ENCODE data around the gene FHIT.

FHIT gene

GRCh38 chr3:60309539-60310268, 941.5 kb downstream of the FHIT start:
- DNase-seq: no peak

DNA sequence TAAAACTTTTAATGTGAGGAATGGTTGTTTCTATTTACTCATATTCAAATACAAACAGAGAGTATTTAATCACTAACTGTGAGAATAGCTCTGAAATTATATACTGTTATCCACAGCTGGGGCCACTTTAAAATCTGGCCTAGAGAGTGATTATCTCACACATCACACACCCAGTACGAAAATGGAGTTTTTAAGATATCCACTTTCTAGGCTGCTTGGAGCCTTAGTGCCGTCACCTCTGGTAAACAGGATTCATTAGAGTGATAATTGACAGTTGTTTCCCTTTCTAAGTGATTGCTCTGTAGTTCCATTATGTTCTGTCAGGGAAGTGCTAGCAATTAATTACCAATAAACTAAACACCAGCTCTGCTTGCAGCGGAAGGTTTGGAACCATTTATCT, 942.4 kb downstream of the FHIT start:
- no peak for DNase-seq

- DNase-seq: no peak
Measured at GRCh38 chr3:60307562-60308199, 943.6 kb downstream of the FHIT start.

DNA sequence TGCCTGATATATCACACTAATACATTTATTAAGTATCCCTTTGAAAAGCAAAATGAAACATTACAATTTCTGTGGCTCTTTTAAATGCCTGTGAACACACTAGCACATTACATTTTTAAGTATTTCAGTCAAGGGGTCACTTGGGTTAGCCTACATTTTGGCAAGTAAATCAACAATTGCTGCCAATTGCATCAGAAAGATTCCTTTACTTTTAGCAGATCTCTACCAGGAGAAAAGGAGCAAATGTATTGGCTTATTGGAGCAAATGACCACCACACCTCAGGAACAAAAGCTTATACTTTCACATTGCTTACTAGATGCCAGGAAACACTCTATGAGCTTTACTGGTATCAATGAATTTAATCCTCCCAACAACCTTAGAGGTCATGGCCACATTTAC, 947.1 kb downstream of the FHIT start:
- no peak for DNase-seq

DNA sequence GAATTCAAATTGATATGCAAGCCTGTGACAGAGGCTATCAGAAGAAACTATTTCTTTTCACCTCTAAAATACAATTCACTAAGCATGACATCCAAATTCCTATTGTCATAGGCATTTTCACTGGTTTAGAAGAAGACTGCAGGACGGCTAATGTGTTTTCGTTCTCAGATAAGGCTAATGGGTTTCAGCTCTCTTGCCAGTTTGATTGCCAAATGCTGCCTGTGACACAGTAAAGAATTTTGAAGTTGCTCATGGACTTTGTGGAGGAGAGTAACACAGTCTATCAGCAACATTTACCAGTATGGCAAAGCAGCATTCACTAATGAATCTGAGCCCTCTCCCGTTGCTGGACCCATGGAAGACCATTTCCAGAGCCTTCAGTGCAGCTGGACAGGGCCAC, 948.1 kb downstream of the FHIT start:
- no peak for DNase-seq

- DNase-seq: no peak
Measured at GRCh38 chr3:60301142-60301541, 950.1 kb downstream of the FHIT start.

- no peak for DNase-seq
Measured at GRCh38 chr3:60298141-60298540, 953.1 kb downstream of the FHIT start.

DNA sequence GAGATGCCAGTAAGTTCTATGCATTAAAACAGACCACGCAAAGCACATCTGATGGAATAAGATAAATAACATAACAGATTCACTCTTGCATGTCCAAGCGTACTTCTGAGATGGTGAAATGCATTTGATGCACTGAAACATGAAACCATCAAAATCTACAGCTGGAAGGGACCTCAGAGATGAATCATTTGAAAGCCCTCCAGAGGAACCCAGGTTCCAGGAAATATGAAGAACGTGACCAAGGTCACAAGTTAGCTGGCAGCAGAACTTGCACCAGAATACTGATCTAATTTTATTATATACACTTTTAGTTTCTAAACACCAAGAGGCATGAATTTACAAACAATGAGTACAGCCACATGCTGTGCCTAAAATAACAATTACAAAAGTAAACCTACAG, 957.1 kb downstream of the FHIT start:
- no peak for DNase-seq

DNA sequence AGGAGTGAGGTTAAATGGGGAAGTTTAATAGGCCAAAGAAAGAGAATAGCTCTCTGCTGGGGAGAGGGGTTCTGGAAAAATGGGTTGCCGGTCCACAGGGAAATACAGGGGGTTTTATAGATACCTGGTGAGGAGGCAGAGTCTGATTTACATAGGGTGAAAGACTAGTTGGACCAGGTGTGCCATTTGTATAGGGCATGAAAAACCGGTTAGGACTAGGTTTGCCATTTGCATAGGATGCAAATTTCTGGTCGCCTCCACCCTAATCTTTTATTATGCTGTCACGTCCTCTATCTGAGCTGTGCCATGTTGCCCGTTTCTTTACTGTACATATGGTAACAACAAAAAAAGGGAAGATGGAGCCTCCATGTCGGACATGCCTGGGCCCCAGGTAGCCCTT, 960.1 kb downstream of the FHIT start:
- DNase-seq: no peak

GRCh38 chr3:60290122-60290492, 961.1 kb downstream of the FHIT start:
- DNase-seq: no peak

DNA sequence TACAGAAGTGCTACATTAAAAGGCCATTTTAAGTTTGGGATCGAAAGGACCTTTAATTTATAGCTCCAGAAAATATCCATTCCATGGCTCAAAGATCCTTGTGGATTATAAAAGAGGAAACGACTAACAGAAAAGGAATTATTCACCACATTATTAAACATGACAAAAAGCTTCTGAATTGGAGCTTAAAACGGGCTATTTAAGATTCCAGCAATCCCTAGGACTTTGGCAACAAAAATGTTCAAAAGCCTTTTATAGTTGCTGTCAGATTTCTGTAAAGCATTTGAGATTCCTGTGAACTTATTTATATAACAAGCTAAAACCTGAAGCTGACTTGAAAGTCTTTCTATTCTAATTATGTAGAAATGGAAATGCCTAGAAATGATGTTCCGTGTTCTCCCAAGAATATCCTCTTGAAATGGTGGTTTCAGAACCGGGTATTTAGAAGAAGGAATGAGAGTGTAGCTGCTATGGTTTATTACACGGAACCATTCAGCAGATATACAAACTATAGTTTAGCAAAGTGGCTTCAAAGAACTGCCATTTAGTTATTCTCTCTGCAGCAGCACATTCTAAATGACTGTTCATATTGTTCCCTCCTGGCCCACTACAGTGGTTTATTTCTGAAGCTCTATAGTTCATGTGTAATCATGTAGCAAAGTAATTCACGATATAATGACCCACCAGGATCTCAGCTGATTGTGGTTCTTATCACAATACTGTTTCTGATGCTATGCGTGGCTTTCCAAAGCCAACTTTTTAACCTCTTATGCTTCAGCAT, 961.7 kb downstream of the FHIT start:
- DNase-seq: no peak

GRCh38 chr3:60282866-60283265, 968.4 kb downstream of the FHIT start:
- no peak for DNase-seq

- no peak for DNase-seq
Measured at GRCh38 chr3:60281970-60282369, 969.3 kb downstream of the FHIT start.

DNA sequence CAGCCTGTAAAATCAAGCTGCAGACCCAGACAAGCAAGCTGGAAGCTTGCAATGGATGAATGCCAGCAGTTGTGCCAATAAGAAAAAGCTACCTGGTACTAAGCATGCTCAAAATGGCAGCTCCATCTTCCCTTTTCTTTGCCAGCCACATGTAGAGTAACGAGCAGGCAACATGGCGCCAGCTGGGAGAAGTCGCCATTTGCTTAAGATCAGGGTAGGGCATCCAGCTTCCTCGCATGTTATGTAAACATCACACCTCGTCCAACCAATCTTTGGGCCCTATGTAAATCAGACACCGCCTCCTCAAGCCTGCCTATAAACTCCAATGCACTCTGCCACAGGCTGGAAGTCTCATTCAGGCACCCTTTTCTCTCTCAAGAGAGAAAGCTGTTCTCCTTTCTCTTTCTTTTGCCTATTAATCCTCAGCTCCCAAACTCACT, 973.9 kb downstream of the FHIT start:
- DNase-seq: no peak

GRCh38 chr3:60276615-60277014, 974.6 kb downstream of the FHIT start:
- DNase-seq: no peak

- DNase-seq: no peak
Measured at GRCh38 chr3:60274646-60275045, 976.6 kb downstream of the FHIT start.

GRCh38 chr3:60274098-60274497, 977.2 kb downstream of the FHIT start:
- DNase-seq: no peak

- DNase-seq: no peak
Measured at GRCh38 chr3:60269829-60270266, 981.4 kb downstream of the FHIT start.

GRCh38 chr3:60269377-60269776, 981.9 kb downstream of the FHIT start:
- no peak for DNase-seq

GRCh38 chr3:60268123-60268522, 983.1 kb downstream of the FHIT start:
- DNase-seq: no peak

DNA sequence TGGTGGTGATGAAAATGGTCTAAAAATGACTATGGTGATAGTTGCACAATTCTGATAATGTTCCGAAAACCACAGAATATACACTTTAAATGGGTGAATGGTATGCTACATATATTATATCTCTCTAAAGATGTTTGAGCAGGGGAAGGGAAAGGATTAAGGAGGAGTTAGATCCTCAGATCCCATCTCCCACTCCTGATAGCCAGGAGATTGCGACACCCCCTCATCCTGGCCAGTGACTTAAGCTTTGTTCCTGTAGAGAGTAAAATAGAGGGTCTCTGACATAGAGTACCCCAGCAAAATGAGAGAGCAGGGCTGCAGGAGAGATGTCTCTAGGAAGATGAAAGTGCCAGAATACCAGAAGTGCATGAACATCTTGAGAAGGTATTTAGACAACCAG, 984.8 kb downstream of the FHIT start:
- no peak for DNase-seq

- DNase-seq: no peak
Measured at GRCh38 chr3:60263191-60263590, 988.1 kb downstream of the FHIT start.

DNA sequence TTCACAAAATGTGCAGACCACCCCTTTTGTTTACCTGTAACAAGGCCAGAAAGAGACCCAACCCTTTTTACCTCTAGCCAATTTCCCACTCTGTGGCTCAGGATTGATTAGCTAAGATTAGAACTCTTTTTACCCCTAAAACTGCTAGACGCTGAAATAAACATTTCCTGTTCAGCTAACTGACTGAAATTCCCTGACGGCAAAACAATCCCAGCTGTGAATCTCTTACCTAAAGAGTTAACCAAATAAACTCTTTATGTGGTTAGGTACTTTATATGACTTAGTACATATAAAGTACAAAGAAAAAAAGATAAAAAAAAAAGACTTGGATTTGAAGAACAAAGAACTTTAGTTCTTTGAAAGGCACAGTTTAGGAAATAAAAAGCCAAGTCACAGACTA, 988.7 kb downstream of the FHIT start:
- no peak for DNase-seq

GRCh38 chr3:60260546-60260945, 990.7 kb downstream of the FHIT start:
- no peak for DNase-seq

All from CD4-positive, alpha-beta T cell treated with Interleukin-1 beta for 1 hour (primary cell).